SKM-1 (cell line): ENCODE results near the gene DDIAS.
"Not testable (repeated sequence)": the region's sequence is repeated elsewhere in the genome, so short reads cannot be mapped to it uniquely, and the experiment has no call there.

Source experiments
- DNase-seq: peaks from one replicate; lab custom pipeline; 2025; ENCODE audit not compliant: unreplicated experiment; lab: John Stamatoyannopoulos, UW

DDIAS gene

DNA sequence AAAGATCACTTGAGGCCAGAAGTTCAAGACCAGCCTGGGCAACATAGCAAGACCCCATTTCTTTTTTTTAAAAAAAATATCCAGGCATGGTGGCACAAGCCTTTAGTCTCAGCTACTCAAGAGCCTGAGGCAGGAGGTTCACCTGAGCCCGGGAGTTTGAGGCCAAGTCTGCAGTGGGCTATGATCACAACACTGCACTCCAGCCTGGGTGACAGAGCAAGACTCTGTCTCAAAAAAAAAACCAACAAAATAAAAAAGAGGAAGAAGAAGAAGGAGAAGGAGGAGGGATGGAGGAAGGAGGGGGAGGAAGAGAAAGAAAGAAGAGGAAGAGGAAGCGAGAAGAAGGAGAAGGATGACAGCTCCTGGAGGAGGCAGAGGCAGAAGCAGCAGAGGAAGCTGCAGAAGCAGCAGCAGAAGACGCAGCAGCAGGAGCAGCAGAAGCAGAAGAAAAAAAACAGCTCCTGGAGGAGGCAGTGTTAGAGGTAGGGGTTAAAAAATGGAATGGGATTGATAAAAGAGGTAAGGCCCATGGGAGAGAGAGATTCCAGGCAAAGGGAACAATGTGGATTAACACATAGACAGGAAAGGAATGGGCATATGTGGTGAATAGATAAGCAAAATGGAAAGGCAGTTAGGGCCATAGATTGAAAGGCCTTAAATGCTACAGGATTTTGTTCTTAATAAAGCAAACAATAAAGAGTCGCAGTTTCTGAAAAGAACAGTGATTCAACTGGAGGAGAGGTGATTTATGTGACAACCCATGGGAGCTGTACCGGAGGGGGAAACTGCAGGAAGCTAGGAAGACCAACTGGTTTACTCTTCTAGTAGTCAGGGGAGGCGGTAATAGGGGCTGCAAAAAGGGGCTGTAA, 12.2 kb upstream of the DDIAS start:
- peak; percentile 91 for DNase-seq

DNA sequence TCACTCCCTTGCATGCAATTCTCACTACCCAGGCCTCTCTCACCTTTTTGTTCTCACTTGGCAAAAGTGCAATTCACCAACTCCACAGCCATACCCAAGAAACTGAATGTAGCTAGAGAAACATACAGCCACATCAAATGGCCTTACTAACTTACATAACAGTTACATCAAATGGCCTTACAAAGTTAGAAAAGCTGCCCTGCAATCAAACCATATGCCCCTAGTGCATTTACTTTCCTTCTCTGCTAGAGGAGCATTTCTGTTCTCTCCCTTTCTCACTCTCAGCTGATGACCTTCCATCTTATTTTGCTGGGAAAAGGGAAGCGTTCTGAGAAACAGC, 11.6 kb upstream of the DDIAS start:
- DNase-seq = no peak

DNA sequence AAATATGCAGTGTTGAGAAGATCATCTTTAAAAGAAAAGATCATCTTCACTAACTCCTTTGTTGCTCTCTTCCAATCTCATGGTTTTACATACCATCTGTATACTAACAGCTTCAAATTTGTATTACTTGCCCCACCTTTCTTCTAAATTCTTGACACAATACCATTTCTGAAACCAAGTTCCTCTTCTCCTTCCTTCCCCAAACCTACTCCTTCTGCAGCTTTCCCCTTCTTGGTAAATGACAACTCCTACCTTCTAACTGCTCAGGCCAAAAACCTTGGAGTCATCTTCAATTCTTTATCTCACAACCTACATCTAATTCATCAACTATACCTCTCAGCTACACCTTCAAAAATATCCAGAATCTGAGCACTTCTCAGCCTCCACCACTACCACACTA, 10.6 kb upstream of the DDIAS start:
- DNase-seq = peak; percentile 65

DNA sequence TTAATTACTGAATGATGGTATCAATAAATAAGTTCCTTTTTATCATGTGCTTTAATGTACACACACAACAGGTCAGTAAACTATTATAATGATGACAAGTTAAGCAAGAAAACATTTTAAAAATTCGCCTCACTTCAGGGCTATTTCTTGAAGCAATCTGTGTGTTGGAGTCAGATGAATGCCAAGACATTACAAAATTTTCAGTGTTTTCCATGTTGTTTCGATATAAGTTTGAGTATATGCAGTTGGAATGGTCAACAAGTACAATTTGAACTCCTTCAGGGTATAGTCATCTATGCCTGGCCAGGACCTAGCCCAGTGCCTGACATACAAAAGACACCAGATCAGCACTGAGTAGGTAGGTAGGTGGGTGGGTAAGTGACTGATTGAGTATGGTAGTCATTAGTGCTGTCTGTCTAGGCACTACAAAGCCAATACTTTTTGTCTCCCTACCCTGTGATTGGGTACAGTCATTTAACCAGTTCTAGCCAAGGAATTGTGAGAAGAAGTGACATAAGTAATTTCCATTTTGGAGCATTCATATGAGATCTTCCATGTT, 8.8 kb upstream of the DDIAS start:
- no peak for DNase-seq

DNA sequence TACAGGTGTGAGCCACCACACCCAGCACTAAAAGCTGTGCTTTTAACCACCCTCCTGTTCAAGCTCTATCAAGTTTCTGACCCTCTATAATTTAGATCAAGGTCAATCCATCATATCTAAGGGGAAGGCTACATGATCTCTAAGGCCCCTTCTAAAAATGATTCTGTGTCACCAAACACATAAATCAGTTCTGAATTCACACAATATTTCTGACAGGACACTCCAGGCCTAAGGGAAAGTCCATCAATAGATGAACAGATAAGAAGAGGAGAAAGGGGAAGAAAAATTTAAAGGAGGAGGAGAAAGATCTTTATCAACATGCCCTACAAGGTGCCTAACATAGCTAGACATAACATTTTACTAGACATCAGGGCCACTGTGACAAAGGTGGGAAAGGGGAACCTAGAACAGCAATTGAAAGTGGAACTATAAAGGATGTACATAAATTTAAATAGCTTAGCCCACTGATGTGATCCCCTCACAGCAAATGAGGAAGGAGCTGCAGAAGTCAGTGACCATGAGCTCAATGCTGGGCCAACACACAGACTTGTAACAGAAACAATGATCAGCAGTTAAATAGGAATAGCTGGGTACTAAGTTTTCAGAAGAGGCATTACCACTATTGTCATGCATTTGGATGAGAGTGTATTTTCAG, 6.0 kb upstream of the DDIAS start:
- DNase-seq = peak; percentile 36

DNA sequence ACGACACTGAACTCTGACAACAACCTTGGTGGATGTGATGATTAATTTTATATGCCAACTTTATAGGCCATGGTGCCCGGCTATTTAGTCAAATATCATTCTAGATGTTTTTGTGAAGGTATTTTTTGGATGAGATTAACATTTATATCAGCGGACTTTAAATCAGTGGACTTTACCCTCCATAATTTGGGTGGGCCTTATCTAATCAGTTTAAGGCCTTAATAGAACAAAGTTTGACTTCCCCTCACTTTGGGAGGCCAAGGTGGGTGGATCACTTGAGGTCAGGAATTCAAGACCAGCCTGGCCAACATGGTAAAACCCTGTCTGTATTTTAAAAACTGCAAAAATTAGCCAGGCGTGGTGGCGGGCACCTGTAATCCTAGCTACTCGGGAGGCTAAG, 5.4 kb upstream of the DDIAS start:
- DNase-seq = no peak

DNA sequence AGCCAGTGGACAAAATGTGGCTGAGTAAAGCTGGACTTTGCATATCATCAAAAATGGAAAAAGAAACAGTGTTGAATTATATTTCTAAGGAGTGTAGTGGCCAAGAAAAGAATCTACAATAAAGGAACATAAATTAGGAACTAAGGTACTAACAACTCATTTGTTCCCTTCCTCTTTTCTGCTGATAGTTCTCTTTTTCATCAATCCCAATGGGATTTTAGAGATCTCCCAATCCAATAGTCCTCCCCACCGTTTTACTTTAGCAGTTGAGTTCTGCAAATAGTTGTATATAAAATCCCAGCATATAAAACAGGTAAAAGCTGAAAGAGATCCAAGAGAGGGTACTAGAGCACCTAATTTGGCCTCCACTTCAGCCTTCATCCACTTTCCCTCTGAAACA, 3.3 kb upstream of the DDIAS start:
- DNase-seq = peak; percentile 2

DNA sequence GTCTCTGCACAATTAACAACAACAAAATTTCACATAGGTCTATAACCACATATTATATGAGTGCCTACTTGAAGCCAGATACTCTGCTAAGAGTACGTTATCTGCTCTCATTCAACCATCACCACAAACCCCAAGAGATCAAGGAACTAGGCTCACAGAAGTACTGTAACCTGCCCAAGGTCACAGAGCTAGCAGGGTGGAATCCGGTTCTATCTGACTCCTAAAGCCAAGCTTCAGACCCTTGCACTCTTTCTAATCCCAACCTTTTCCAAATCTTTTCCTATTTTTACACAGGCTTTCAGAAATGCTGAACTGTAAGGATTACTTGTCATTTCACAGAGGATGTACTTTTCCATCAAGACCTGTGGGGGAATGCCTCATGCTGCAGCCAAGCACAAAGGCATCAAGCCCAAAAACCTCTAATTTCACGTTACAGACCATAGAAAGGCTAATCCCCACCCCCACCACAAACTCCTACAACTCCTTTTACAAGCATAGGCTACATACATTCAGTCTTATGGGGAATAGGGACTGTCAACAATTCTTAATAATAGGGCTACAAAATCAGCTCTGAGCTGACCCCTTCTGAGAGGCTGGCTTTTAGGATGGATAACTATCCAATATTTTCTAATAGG, 2.2 kb upstream of the DDIAS start:
- DNase-seq = peak; percentile 2

DNA sequence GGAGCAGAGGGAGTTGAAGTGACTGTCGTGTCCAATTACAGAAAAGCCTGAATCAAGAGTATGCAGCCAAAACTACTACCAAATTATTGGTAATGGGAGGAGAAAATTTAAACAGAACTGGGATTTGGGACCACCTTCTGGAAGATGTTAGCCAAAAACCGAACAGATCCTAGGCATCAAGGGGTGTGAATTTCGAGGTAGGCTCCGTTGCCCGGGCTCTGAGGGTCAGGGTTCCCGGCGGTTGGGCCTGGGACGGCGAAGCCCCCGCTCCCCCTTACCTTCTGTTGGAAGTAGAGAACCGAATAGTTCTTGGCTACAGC, 1.6 kb upstream of the DDIAS start:
- no peak for DNase-seq

DNA sequence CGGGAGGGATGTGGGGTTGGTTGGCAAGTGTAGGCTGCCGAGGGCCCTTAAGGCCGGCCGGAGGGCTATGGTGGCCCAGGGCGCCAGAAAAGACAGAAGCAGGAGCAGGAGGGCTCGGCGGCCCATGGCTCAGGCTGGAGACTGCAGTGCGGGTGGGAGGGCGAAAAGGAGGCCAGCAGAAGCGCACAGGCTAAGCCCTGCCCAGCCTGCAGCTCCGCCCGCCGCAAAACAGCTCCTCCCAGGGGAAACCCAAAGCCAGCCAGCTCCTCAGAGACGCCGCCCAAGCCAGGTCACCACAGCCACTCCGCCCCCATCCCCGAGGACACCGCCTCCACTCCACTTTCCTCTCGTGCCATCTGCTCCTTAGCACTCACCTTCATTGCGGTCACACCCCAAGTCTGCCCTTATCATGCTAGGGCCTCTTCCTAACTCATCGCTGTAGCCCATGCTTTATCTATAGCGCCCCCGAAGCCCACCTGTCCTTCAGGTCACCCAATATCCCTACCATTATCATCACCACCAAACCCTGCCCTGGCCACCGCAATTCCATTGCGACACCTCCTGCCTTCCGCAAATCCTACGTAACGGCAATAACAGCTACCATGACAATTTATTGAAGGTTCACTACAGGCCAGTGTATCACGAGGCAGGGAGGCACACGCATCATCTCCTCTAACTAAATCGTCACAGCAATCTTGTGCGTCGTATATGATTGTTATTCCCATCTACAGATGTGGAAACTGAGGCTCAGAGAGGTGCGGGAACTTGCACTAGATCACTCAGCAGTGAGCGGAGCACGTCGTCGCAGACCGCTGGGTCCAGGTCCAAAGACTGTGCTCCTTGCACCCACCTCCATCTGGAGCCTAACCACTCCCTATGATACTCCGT, 1.0 kb upstream of the DDIAS start, which contains the start of gene PRCP:
Gene PRCP (minus strand): TSS at position 154 of the 888 bp plus-strand sequence. CDS start 28 bp downstream, at position 126.
- peak; percentile 93 for DNase-seq

DNA sequence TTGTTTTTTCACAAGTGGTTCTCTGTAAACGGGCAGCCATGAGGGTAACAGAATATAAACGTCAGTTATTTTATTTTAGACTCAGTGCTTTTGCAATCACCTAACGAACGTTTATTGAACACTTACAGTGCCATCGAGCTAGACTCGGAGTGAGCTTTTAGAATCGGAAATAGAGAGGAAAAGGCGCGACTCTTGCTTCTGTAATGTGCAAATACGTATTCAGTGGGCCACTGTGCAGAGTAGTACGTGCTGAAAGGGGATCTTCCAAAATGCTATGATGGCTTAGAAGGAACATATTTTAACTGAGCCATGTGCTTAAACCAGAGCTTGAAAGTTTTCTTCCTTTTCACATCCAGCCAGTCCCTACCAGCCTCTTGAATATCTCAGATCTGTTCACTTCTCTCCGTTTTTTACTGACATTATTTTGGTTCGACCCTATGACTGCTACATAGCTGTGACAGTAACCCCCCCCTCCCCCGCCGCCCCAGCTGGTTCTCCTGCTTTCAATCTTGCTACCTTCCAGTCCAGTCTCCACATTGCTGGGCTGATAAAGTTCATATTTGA, 468 bp downstream of the DDIAS start:
- no peak for DNase-seq

DNA sequence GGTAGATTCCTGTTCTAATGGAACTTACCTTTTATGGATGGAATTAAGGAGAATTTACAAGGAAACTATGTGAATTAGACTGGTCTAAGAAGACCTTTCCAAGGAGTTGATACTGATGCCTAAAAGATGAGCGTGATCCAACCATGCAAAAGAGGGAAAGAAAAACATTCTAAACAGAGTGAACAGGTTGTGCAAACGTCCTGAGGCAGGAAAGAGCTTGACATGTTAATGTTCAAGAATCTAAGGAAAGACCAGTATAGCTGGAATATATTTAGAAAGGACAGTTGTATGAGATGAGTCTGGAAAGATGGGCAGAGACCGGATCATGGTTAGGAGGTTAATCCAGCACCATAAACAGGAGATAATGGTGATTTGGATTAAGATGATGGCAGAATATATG, 1.3 kb downstream of the DDIAS start:
- DNase-seq = no peak

DNA sequence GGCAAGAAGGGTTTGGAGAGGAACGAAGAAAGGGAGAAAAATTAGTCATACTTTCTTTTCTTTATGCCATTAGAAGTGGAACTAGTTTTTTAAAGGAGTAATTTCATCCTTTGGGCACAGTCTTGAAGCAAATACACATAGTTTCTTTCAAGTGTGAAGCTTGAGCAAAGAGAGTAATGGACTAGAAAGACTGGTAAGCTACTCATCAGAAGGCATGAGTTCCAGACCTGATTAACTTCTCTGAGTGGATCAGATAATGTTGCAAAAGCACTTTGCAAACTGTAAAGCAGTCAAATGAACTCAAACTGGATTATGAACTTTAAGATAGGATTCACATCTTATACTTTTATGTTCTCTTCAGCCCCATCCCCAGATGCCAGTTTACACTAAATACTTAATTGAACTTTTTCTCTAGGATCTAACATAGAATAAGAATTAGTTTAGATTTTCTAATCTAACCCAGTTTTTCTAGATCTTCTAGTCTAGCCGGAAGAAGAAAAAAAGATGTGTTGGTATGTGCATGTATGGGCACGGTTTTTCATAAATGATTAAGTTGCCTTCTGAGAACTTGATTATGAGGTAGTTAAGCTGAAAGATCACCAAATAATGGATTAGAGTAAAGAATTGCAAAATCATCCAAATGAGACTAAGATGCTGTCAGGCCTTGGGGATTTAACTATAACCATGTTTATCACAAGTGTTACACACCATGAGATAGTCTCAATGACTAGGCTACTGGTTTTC, 2.5 kb downstream of the DDIAS start:
- no peak for DNase-seq

DNA sequence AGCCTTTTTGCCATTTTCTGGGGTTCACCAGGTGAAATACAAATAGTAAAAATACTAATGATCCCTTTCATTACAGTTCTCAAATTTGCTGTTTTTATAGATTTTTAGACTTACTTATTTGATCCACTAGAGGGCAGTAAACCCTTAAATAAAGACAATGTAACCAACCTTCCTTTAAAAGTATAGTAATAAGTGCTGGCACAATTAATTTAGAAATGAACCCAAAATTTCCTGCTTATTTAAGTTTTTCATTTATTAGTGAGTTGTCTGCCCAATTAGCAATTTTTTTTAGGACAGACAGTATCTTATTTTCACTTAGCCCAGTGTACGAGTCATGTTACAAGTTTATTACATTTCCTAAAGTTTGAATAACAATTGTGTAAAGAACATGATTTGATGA, 4.7 kb downstream of the DDIAS start:
- DNase-seq = peak; percentile 25

DNA sequence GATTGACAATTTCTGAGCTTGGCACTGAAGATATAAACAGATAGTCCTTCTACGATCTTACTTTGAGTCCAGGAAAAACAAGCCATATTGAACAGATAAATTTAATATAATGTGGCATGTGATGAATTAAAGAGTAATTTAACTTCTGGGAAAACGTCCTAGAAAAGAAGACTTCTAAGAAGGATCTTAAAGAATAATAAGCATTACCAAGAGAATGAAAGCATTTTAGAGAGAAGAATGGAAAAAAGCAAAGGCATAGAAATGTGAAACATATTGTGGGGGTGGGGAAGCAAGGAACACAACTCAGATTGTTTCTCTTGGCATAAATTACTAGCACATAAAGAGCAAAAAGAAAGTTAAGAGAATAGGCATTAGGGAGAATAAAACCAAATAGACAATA, 5.4 kb downstream of the DDIAS start:
- DNase-seq = no peak

DNA sequence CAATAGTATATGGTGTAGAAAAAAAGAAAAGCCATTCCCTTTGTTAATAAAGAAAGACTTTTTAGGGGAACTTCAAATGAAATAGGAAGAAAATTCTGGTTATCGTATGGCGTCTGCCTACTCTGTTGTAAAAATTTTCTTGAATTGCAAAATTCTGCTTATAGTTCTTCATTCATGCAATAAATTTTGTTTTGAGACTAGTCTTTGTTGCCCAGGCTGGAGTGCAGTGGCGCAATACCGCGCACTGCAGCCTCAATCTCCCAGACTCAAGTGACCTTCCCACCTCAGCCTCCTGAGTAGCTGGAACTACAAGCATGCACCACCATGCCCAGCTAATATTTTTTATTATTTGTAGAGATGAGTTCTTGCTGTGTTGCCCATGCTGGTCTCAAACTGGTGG, 5.8 kb downstream of the DDIAS start:
- DNase-seq = no peak

DNA sequence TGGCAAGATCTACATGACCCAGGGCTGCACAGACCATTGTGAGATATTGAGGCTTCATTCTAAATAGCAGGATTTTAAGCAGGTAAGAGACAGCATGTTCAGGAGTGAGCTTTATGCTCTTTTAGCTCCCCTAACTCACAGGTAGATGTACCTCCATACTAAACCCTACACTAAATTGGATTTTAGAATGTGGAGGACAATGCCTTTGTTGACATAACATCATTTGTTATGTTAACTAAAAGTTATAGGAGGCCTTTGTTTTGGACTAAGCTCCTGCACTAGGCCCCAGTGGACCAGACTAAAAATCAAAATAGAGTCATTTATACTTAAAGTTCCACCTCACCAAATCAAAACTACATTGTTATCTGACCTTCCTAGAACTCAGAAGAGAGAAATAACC, 6.8 kb downstream of the DDIAS start:
- DNase-seq = no peak

DNA sequence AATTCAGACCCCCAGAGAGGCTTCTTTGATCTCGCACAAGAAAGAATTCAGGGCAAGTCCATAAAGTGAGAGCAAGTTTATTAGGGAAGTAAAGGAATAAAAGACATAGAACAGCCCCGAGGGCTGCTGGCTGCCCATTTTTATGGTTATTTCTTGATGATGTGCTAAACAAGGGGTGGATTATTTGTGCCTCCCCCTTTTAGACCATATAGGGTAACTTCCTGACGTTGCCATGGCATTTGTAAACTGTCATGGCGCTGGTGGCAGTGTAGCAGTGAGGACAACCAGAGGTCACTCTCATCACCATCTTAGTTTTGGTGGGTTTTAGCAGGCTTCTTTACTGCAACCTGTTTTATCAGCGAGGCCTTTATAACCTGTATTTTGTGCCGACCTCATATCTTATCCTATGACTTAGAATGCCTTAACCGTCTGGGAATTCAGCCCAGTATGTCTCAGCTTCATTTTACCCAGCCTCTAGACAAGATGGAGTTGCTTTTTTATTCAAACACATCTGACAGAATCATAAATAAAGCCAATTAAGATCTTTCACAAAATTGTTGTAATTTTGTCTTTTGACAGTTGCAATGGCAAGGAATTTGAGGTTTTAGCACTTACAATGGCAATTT, 7.6 kb downstream of the DDIAS start:
- no peak for DNase-seq

DNA sequence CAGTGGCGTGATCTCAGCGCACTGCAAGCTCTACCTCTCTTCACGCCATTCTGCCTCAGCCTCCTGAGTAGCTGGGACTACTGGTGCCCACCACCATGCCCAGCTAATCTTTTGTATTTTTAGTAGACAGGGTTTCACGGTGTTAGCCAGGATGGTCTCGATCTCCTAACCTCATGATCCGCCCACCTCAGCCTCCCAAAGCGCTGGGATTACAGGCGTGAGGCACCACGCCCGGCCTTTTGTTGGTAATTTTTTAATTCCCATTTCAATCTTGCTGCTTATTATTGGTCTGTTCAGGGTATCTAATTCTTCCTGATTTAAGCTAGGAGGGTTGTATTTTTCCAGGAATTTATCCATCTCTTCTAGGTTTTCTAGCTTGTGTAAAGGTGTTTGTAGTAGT, 18.2 kb downstream of the DDIAS start:
- not testable (repeated sequence) for DNase-seq
